ENCODE results near the gene PPOX. TPM values are rescaled to one million over a fixed set of nuclear protein-coding genes. Genes with fewer than 3 reads are reported as not detected.

The PPOX gene
- 11.1 to 18.1 TPM (median 16.2 TPM) in 5 replicates for total RNA-seq (2022; extraction: Qiagen RNA extraction)

GRCh38 chr1:161165742-161166668 is at the start of gene PPOX:
TSS of gene PPOX (plus strand) at chr1:161166426. CDS start at chr1:161166848, 422 bp downstream.

GRCh38 chr1:161117759-161118581 is 48.3 kb upstream of the PPOX start, which contains the start of the genes NIT1 and PFDN2:
TSS of gene NIT1 (plus strand) at chr1:161118105. CDS start at chr1:161118177, 72 bp downstream.
TSS of gene PFDN2 (minus strand) at chr1:161118037. CDS start at chr1:161118026, 11 bp downstream.

GRCh38 chr1:161132410-161133219 is 33.6 kb upstream of the PPOX start, which contains the start of gene DEDD:
TSS of gene DEDD (minus strand) at chr1:161132667. CDS start at chr1:161124462, 8,205 bp downstream.

GRCh38 chr1:161153682-161154337 is 12.4 kb upstream of the PPOX start, which contains the start of gene UFC1:
TSS of gene UFC1 (plus strand) at chr1:161153978. CDS start at chr1:161153998, 20 bp downstream.

GRCh38 chr1:161159087-161159912 is 6.9 kb upstream of the PPOX start, which contains the start of gene USP21:
TSS of gene USP21 (plus strand) at chr1:161159500. CDS start at chr1:161160641, 1,141 bp downstream.

GRCh38 chr1:161177112-161177935 is 11.1 kb downstream of the PPOX start, which contains the start of gene B4GALT3:
TSS of gene B4GALT3 (minus strand) at chr1:161177507. CDS start at chr1:161176060, 1,447 bp downstream.

GRCh38 chr1:161198897-161199431 is 32.7 kb downstream of the PPOX start, which contains the start of gene ADAMTS4:
TSS of gene ADAMTS4 (minus strand) at chr1:161199054. CDS start at chr1:161198627, 427 bp downstream.

GRCh38 chr1:161201836-161202712 is 35.8 kb downstream of the PPOX start, which contains the start of gene NDUFS2:
TSS of gene NDUFS2 (plus strand) at chr1:161202367. CDS start at chr1:161202386, 19 bp downstream.

GRCh38 chr1:161215076-161215475 is 48.9 kb downstream of the PPOX start, which contains the start of gene FCER1G:
TSS of gene FCER1G (plus strand) at chr1:161215295. CDS start at chr1:161215322, 27 bp downstream.

Other genes with a start within 250 kb of the PPOX start
- gene ITLN2, start 211.6 kb upstream of the PPOX start, total RNA-seq (2022; extraction: Qiagen RNA extraction): 0.13 to 0.34 TPM (median 0.24 TPM) in 4 of 5 replicates, not detected in the other
- gene F11R, start 145.3 kb upstream of the PPOX start, total RNA-seq (2022; extraction: Qiagen RNA extraction): 30.7 to 59.9 TPM (median 54.1 TPM) in 5 replicates
- 0.20 to 0.42 TPM (median 0.29 TPM) in 4 of 5 replicates, not detected in the other for gene TSTD1, start 127.5 kb upstream of the PPOX start, total RNA-seq (2022; extraction: Qiagen RNA extraction)
- gene USF1, start 120.4 kb upstream of the PPOX start, total RNA-seq (2022; extraction: Qiagen RNA extraction): 44.2 to 52.9 TPM (median 51.4 TPM) in 5 replicates
- gene ARHGAP30, start 96.5 kb upstream of the PPOX start, total RNA-seq (2022; extraction: Qiagen RNA extraction): 0.05 to 0.14 TPM (median 0.07 TPM) in 5 replicates
- gene NECTIN4, start 76.9 kb upstream of the PPOX start, total RNA-seq (2022; extraction: Qiagen RNA extraction): 1.6 to 1.9 TPM (median 1.8 TPM) in 5 replicates
- 1.1 to 2.7 TPM (median 1.8 TPM) in 5 replicates for gene KLHDC9, start 68.1 kb upstream of the PPOX start, total RNA-seq (2022; extraction: Qiagen RNA extraction)
- gene PFDN2, start 48.4 kb upstream of the PPOX start, total RNA-seq (2022; extraction: Qiagen RNA extraction): 112 to 136 TPM (median 117 TPM) in 5 replicates
- 29.5 to 35.9 TPM (median 35.1 TPM) in 5 replicates for gene NIT1, start 48.3 kb upstream of the PPOX start, total RNA-seq (2022; extraction: Qiagen RNA extraction)
- 27.6 to 33.6 TPM (median 31.9 TPM) in 5 replicates for gene DEDD, start 33.8 kb upstream of the PPOX start, total RNA-seq (2022; extraction: Qiagen RNA extraction)
- 84.9 to 147 TPM (median 87.3 TPM) in 5 replicates for gene UFC1, start 12.4 kb upstream of the PPOX start, total RNA-seq (2022; extraction: Qiagen RNA extraction)
- gene USP21, start 6.9 kb upstream of the PPOX start, total RNA-seq (2022; extraction: Qiagen RNA extraction): 19.0 to 27.5 TPM (median 25.0 TPM) in 5 replicates
- 24.9 to 30.4 TPM (median 29.2 TPM) in 5 replicates for gene B4GALT3, start 11.1 kb downstream of the PPOX start, total RNA-seq (2022; extraction: Qiagen RNA extraction)
- gene ADAMTS4, start 32.6 kb downstream of the PPOX start, total RNA-seq (2022; extraction: Qiagen RNA extraction): 0.01 TPM in 2 of 5 replicates, not detected in the others
- gene NDUFS2, start 35.9 kb downstream of the PPOX start, total RNA-seq (2022; extraction: Qiagen RNA extraction): 78.3 to 97.7 TPM (median 84.9 TPM) in 5 replicates
- 0.16 to 0.36 TPM in 2 of 5 replicates, not detected in the others for gene FCER1G, start 48.9 kb downstream of the PPOX start, total RNA-seq (2022; extraction: Qiagen RNA extraction)
- gene APOA2, start 57.2 kb downstream of the PPOX start, total RNA-seq (2022; extraction: Qiagen RNA extraction): not detected in 5 replicates
- 9.2 to 11.4 TPM (median 11.3 TPM) in 5 replicates for gene TOMM40L, start 59.6 kb downstream of the PPOX start, total RNA-seq (2022; extraction: Qiagen RNA extraction)
- 0.06 to 0.15 TPM (median 0.08 TPM) in 3 of 5 replicates, not detected in the others for gene NR1I3, start 71.8 kb downstream of the PPOX start, total RNA-seq (2022; extraction: Qiagen RNA extraction)
- gene PCP4L1, start 92.3 kb downstream of the PPOX start, total RNA-seq (2022; extraction: Qiagen RNA extraction): 0.06 to 0.13 TPM (median 0.07 TPM) in 4 of 5 replicates, not detected in the other
- 0.18 to 0.40 TPM (median 0.30 TPM) in 5 replicates for gene MPZ, start 143.5 kb downstream of the PPOX start, total RNA-seq (2022; extraction: Qiagen RNA extraction)
- gene SDHC, start 148.0 kb downstream of the PPOX start, total RNA-seq (2022; extraction: Qiagen RNA extraction): 236 to 259 TPM (median 248 TPM) in 5 replicates
- 0.13 to 0.40 TPM (median 0.17 TPM) in 4 of 5 replicates, not detected in the other for gene CFAP126, start 201.4 kb downstream of the PPOX start, total RNA-seq (2022; extraction: Qiagen RNA extraction)